Liver (tissue), 3 donors: ENCODE measurements around the gene SNX15.

Source experiments
- EGR1 ChIP-seq, 2 donors: IDR thresholded peaks; 2 replicates each; pipeline ENCODE4 v1.6.1; 2016 to 2018; ENCODE audit warnings: antibody characterized with exemption in 2 of 2, low read depth in 2 of 2
- FOXA1 ChIP-seq: IDR thresholded peaks from 2 replicates; pipeline ENCODE4 v1.6.1; 2016; ENCODE audit warnings: antibody characterized with exemption
- FOXA2 ChIP-seq: IDR thresholded peaks from 2 replicates; pipeline ENCODE4 v1.6.1; 2016; ENCODE audit warnings: antibody characterized with exemption
- JUND ChIP-seq, 2 donors: IDR thresholded peaks; 2 replicates each; pipeline ENCODE4 v1.6.1; 2016; ENCODE audit warnings: antibody characterized with exemption in 2 of 2
- NR2F2 ChIP-seq: IDR thresholded peaks from 2 replicates; pipeline ENCODE4 v1.6.1; 2016; ENCODE audit warnings: antibody characterized with exemption
- RAD21 ChIP-seq, 2 donors: IDR thresholded peaks; 2 replicates each; pipeline ENCODE4 v1.6.1; 2016; ENCODE audit warnings: antibody characterized with exemption in 2 of 2, mild to moderate bottlenecking in 2 of 2
- SP1 ChIP-seq: IDR thresholded peaks from 2 replicates; pipeline ENCODE4 v1.6.1; 2018; ENCODE audit warnings: antibody characterized with exemption, mild to moderate bottlenecking
- TAF1 ChIP-seq: conservative IDR thresholded peaks from 2 replicates; pipeline ENCODE4 v1.6.1; 2016; ENCODE audit warnings: antibody characterized with exemption, mild to moderate bottlenecking
- YY1 ChIP-seq: IDR thresholded peaks from 2 replicates; pipeline ENCODE4 v1.6.1; 2016; ENCODE audit warnings: antibody characterized with exemption, mild to moderate bottlenecking
- TF ChIP-seq, protein P1 (sequence below): fragments of 150-350 bp; IDR thresholded peaks from 2 replicates; pipeline ENCODE4 v1.5.1; 2017; ENCODE audit warnings: improper control_type of control experiment, low read depth, low read length; ENCODE audit not compliant: missing input control
- TF ChIP-seq, protein P2 (sequence below): IDR thresholded peaks from 2 replicates; pipeline ENCODE4 v1.6.1; 2016; ENCODE audit warnings: antibody characterized with exemption, mild to moderate bottlenecking
- TF ChIP-seq, protein P3 (sequence below): IDR thresholded peaks from 2 replicates; pipeline ENCODE4 v1.6.1; 2016; ENCODE audit warnings: antibody characterized with exemption
- TF ChIP-seq, protein P4 (sequence below): IDR thresholded peaks from 2 replicates; pipeline ENCODE4 v1.6.1; 2016; ENCODE audit warnings: antibody characterized with exemption
- TF ChIP-seq, protein P5 (sequence below): IDR thresholded peaks from 2 replicates; pipeline ENCODE4 v1.6.1; 2016; ENCODE audit warnings: antibody characterized with exemption
- donor health status: healthy.
- donor health status: healthy.

GRCh38 chr11:65059959-65060824, 33.0 kb downstream of the SNX15 start:
- TF ChIP-seq, protein P1, sequence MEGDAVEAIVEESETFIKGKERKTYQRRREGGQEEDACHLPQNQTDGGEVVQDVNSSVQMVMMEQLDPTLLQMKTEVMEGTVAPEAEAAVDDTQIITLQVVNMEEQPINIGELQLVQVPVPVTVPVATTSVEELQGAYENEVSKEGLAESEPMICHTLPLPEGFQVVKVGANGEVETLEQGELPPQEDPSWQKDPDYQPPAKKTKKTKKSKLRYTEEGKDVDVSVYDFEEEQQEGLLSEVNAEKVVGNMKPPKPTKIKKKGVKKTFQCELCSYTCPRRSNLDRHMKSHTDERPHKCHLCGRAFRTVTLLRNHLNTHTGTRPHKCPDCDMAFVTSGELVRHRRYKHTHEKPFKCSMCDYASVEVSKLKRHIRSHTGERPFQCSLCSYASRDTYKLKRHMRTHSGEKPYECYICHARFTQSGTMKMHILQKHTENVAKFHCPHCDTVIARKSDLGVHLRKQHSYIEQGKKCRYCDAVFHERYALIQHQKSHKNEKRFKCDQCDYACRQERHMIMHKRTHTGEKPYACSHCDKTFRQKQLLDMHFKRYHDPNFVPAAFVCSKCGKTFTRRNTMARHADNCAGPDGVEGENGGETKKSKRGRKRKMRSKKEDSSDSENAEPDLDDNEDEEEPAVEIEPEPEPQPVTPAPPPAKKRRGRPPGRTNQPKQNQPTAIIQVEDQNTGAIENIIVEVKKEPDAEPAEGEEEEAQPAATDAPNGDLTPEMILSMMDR = no peak
- no peak for TF ChIP-seq JUND (IDR thresholded peaks at IDR 0.05)
- TF ChIP-seq NR2F2 = no peak
- no peak for TF ChIP-seq YY1
- TF ChIP-seq, protein P2, sequence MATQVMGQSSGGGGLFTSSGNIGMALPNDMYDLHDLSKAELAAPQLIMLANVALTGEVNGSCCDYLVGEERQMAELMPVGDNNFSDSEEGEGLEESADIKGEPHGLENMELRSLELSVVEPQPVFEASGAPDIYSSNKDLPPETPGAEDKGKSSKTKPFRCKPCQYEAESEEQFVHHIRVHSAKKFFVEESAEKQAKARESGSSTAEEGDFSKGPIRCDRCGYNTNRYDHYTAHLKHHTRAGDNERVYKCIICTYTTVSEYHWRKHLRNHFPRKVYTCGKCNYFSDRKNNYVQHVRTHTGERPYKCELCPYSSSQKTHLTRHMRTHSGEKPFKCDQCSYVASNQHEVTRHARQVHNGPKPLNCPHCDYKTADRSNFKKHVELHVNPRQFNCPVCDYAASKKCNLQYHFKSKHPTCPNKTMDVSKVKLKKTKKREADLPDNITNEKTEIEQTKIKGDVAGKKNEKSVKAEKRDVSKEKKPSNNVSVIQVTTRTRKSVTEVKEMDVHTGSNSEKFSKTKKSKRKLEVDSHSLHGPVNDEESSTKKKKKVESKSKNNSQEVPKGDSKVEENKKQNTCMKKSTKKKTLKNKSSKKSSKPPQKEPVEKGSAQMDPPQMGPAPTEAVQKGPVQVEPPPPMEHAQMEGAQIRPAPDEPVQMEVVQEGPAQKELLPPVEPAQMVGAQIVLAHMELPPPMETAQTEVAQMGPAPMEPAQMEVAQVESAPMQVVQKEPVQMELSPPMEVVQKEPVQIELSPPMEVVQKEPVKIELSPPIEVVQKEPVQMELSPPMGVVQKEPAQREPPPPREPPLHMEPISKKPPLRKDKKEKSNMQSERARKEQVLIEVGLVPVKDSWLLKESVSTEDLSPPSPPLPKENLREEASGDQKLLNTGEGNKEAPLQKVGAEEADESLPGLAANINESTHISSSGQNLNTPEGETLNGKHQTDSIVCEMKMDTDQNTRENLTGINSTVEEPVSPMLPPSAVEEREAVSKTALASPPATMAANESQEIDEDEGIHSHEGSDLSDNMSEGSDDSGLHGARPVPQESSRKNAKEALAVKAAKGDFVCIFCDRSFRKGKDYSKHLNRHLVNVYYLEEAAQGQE = no peak
- TF ChIP-seq, protein P3, sequence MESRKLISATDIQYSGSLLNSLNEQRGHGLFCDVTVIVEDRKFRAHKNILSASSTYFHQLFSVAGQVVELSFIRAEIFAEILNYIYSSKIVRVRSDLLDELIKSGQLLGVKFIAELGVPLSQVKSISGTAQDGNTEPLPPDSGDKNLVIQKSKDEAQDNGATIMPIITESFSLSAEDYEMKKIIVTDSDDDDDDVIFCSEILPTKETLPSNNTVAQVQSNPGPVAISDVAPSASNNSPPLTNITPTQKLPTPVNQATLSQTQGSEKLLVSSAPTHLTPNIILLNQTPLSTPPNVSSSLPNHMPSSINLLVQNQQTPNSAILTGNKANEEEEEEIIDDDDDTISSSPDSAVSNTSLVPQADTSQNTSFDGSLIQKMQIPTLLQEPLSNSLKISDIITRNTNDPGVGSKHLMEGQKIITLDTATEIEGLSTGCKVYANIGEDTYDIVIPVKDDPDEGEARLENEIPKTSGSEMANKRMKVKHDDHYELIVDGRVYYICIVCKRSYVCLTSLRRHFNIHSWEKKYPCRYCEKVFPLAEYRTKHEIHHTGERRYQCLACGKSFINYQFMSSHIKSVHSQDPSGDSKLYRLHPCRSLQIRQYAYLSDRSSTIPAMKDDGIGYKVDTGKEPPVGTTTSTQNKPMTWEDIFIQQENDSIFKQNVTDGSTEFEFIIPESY = no peak
- no peak for TF ChIP-seq RAD21 (IDR thresholded peaks at IDR 0.05)
- TF ChIP-seq FOXA1 = no peak
- TF ChIP-seq, protein P4, sequence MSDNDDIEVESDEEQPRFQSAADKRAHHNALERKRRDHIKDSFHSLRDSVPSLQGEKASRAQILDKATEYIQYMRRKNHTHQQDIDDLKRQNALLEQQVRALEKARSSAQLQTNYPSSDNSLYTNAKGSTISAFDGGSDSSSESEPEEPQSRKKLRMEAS = no peak
- no peak for TF ChIP-seq FOXA2
- no peak for TF ChIP-seq SP1
- TF ChIP-seq EGR1 (IDR thresholded peaks at IDR 0.05; ENCODE audit: low read depth in 2 of 2) = no peak
- TF ChIP-seq TAF1 = no peak
- TF ChIP-seq, protein P5, sequence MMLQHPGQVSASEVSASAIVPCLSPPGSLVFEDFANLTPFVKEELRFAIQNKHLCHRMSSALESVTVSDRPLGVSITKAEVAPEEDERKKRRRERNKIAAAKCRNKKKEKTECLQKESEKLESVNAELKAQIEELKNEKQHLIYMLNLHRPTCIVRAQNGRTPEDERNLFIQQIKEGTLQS = no peak
